ENCODE results near the gene MRPS7.

Gene MRPS7

DNA sequence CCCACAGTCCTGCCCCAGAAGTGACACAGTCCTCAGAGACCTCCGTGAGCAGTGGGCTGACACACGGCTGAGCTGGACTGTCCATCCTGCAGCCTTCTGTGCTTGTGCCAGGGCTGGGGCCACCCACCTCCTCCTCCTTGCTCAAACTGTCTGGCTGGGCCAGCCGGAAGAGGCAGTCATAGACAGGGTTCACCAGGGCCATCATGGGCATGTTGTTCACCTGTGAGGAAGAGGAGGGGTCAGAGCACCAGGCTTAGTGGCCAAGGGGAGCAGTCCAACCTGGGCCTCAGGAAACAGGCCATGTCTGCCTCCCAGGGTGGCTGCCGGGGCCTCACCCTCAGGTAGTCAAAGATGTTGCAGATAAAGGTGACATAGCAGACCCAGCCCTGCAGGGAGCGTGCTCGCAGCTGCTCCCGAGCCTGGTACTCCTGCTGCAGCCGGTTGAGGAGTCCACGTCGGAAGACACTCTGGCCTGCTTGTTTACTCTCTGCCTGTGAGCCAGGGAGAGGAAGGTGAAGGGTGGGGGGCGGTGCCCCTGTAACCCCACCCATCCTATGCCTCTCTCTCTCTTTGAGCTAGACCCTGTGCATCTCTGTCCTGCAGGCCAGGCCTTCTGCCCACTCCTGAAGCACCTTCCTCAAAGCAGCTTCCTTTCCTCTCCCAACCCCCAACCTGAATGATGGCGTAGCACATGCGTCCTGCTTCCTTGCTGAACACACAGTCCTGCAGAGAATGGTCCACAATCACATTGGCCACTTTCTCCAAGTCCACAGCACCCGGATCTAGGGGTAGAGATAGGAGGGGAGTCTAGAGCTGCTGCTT is 5.9 kb downstream of the MRPS7 start:
- no peaks in the 10 kb centered on the region for H3K27me3 ChIP-seq (ENCODE audit: low read length)
- H3K4me2 ChIP-seq (ENCODE audit: low read depth, low read length, poor library complexity, severe bottlenecking) = no peak overlapping the region
- peaks cover 11% of the 10 kb centered on the region for H3F3A ChIP-seq (ENCODE audit: insufficient read depth)
- peak overlapping the region; percentile 5; the same call in 1 of the 2 replicates for H3K27ac ChIP-seq (ENCODE audit: low read depth, low read length)
- H3K9me2 ChIP-seq (replicated peaks; ENCODE audit: insufficient read depth, low read length) = no peaks in the 10 kb centered on the region
- H4K20me1 ChIP-seq (ENCODE audit: low read depth, low read length) = no peaks in the 10 kb centered on the region
- H3K9ac ChIP-seq (ENCODE audit: low read length) = peak overlapping the region; percentile 13; the same call in 1 of the 2 replicates
- TF ChIP-seq, protein P1, sequence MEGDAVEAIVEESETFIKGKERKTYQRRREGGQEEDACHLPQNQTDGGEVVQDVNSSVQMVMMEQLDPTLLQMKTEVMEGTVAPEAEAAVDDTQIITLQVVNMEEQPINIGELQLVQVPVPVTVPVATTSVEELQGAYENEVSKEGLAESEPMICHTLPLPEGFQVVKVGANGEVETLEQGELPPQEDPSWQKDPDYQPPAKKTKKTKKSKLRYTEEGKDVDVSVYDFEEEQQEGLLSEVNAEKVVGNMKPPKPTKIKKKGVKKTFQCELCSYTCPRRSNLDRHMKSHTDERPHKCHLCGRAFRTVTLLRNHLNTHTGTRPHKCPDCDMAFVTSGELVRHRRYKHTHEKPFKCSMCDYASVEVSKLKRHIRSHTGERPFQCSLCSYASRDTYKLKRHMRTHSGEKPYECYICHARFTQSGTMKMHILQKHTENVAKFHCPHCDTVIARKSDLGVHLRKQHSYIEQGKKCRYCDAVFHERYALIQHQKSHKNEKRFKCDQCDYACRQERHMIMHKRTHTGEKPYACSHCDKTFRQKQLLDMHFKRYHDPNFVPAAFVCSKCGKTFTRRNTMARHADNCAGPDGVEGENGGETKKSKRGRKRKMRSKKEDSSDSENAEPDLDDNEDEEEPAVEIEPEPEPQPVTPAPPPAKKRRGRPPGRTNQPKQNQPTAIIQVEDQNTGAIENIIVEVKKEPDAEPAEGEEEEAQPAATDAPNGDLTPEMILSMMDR (IDR thresholded peaks at IDR 0.05; ENCODE audit: insufficient read depth, low read length, poor library complexity, severe bottlenecking) = no peak
- TF ChIP-seq EZH2phosphoT487 (conservative IDR thresholded peaks at IDR 0.05; ENCODE audit: low read length) = no peak
- no peak overlapping the region for H2AFZ ChIP-seq (ENCODE audit: low read depth, low read length, severe bottlenecking)
- H3K4me3 ChIP-seq (ENCODE audit: insufficient read depth, low read length, poor library complexity, severe bottlenecking) = no peak overlapping the region
- H3K9me3 ChIP-seq (ENCODE audit: insufficient read depth, low read length) = no peaks in the 10 kb centered on the region
- peaks cover 21% of the 10 kb centered on the region for H3K79me2 ChIP-seq (ENCODE audit: insufficient read depth, low read length)
- no peaks in the 10 kb centered on the region for H3K36me3 ChIP-seq (ENCODE audit: low read length)

GRCh38 chr17:75269844-75270217 is 8.2 kb downstream of the MRPS7 start:
- H2AFZ ChIP-seq (ENCODE audit: low read depth, low read length, severe bottlenecking) = peak overlapping the region; percentile 86
- peaks cover 27% of the 10 kb centered on the region for H3F3A ChIP-seq (ENCODE audit: insufficient read depth)
- TF ChIP-seq, protein P1 (IDR thresholded peaks at IDR 0.05; ENCODE audit: insufficient read depth, low read length, poor library complexity, severe bottlenecking) = no peak
- TF ChIP-seq EZH2phosphoT487 (conservative IDR thresholded peaks at IDR 0.05; ENCODE audit: low read length) = no peak
- H3K79me2 ChIP-seq (ENCODE audit: insufficient read depth, low read length) = peaks cover 15% of the 10 kb centered on the region
- peak overlapping the region; percentile 63 for H3K4me2 ChIP-seq (ENCODE audit: low read depth, low read length, poor library complexity, severe bottlenecking)
- H3K27me3 ChIP-seq (ENCODE audit: low read length) = no peaks in the 10 kb centered on the region
- no peaks in the 10 kb centered on the region for H3K36me3 ChIP-seq (ENCODE audit: low read length)
- no peaks in the 10 kb centered on the region for H3K9me2 ChIP-seq (replicated peaks; ENCODE audit: insufficient read depth, low read length)
- H3K9ac ChIP-seq (ENCODE audit: low read length) = peak overlapping the region; percentile 100
- peak overlapping the region; percentile 96 for H3K4me3 ChIP-seq (ENCODE audit: insufficient read depth, low read length, poor library complexity, severe bottlenecking)
- H4K20me1 ChIP-seq (ENCODE audit: low read depth, low read length) = no peaks in the 10 kb centered on the region
- peak overlapping the region; percentile 82 for H3K27ac ChIP-seq (ENCODE audit: low read depth, low read length)
- H3K9me3 ChIP-seq (ENCODE audit: insufficient read depth, low read length) = no peaks in the 10 kb centered on the region

DNA sequence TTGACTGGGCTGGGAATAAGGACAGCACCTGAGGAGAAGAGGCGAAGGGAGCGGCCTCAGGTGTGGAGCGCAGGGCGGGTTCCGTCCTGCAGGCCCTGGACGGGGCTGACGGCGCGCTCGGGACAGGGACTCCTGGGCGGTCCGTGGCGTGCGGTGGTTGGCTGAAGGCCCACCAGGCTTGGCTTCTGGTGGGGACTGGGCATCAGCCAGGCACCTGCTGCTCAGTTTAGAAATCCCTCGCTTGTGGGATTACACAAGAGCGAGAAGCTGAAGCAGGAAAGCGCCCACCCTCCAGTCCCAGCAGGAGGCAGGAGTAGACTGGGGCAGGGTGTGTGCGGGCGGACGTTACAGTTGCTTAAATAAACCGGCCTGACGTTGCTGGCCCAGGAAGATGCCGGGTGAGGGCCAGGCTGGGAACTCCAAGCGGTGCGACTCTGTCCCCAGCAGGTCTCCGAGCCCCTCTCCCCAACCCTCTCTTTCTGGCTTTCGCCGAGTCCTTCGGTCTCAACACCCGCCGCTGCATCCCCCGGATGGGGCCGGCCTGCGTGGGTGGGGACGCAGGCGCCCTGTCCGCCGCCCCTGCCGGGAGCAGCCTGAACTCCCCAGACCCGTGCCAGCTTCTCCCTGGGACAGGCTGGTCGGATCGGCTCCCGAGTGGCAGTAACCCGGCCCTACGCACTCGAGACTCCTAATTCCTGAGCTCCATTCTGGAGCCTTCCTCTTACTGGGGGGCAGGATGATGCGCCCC is 8.7 kb downstream of the MRPS7 start:
- H3K36me3 ChIP-seq (ENCODE audit: low read length) = 0 out of 2 replicates have a peak, but pooled peaks cover 2% of the 10 kb centered on the region
- H3K79me2 ChIP-seq (ENCODE audit: insufficient read depth, low read length) = peaks cover 15% of the 10 kb centered on the region
- no peaks in the 10 kb centered on the region for H3K9me3 ChIP-seq (ENCODE audit: insufficient read depth, low read length)
- H3K4me2 ChIP-seq (ENCODE audit: low read depth, low read length, poor library complexity, severe bottlenecking) = peak overlapping the region; percentile 63
- peak overlapping the region; percentile 86 for H2AFZ ChIP-seq (ENCODE audit: low read depth, low read length, severe bottlenecking)
- no peaks in the 10 kb centered on the region for H3K27me3 ChIP-seq (ENCODE audit: low read length)
- peak overlapping the region; percentile 100 for H3K9ac ChIP-seq (ENCODE audit: low read length)
- TF ChIP-seq EZH2phosphoT487 (conservative IDR thresholded peaks at IDR 0.05; ENCODE audit: low read length) = no peak
- TF ChIP-seq, protein P1 (IDR thresholded peaks at IDR 0.05; ENCODE audit: insufficient read depth, low read length, poor library complexity, severe bottlenecking) = no peak
- no peaks in the 10 kb centered on the region for H4K20me1 ChIP-seq (ENCODE audit: low read depth, low read length)
- peak overlapping the region; percentile 96 for H3K4me3 ChIP-seq (ENCODE audit: insufficient read depth, low read length, poor library complexity, severe bottlenecking)
- H3K27ac ChIP-seq (ENCODE audit: low read depth, low read length) = peak overlapping the region; percentile 82
- H3F3A ChIP-seq (ENCODE audit: insufficient read depth) = peaks cover 32% of the 10 kb centered on the region
- H3K9me2 ChIP-seq (replicated peaks; ENCODE audit: insufficient read depth, low read length) = no peaks in the 10 kb centered on the region

All from SU-DHL-6 (cell line).